ENCODE measurements around the gene SEPTIN12.

Gene SEPTIN12

DNA sequence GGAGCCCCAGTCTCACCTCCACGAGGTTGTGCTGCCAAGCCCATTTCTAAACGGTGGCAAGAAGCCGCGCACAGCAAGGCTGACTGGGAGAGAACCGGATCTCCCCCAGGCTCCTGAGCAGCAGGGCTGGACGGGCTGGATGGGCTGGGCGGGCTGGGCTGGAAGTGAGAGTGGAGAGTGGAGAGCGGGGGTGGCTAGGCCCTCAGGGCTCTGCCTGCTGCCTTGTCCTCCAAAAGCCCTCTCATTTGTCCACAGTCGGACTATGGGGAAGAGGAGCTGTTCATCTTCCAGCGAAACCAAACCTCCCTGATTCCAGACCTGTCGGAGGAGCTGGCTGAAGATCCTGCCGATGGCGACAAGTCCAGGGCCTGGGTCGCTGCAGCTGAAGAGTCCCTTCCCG is 50.6 kb downstream of the SEPTIN12 start:
- TF ChIP-seq, protein P1, sequence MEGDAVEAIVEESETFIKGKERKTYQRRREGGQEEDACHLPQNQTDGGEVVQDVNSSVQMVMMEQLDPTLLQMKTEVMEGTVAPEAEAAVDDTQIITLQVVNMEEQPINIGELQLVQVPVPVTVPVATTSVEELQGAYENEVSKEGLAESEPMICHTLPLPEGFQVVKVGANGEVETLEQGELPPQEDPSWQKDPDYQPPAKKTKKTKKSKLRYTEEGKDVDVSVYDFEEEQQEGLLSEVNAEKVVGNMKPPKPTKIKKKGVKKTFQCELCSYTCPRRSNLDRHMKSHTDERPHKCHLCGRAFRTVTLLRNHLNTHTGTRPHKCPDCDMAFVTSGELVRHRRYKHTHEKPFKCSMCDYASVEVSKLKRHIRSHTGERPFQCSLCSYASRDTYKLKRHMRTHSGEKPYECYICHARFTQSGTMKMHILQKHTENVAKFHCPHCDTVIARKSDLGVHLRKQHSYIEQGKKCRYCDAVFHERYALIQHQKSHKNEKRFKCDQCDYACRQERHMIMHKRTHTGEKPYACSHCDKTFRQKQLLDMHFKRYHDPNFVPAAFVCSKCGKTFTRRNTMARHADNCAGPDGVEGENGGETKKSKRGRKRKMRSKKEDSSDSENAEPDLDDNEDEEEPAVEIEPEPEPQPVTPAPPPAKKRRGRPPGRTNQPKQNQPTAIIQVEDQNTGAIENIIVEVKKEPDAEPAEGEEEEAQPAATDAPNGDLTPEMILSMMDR (IDR thresholded peaks at IDR 0.05; ENCODE audit: insufficient read depth, low read length, poor library complexity, severe bottlenecking) = no peak
- no peaks in the 10 kb centered on the region for H3K27me3 ChIP-seq (replicated peaks; ENCODE audit: control insufficient read depth, insufficient read depth, low read length)
- no peak overlapping the region for H3K4me3 ChIP-seq (replicated peaks; ENCODE audit: low read depth, low read length)
- no peak for DNase-seq (ENCODE audit: extremely low read depth, insufficient read length)
- no peaks in the 10 kb centered on the region for H3K36me3 ChIP-seq (ENCODE audit: control insufficient read depth, insufficient read depth, low read length)

DNA sequence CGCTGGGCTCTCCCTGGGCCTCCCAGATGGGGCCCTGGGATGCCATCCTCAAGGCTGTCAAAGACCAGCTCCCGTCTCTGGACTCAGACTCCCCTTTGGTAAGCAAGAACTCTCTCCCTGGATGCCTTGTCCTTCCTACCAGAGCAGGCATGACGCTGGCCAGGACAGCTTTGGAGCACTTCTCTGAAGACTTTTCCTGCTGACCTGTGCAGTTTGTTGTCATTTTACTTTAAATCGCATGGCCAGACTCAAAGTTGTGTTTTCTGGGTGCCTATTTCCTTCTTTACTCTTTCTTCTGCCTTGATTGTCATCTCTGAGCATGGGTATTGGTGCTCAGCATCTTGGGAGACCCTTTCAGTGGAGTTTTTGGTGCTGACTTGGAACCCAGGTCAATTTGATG is 51.6 kb downstream of the SEPTIN12 start:
- Histone ChIP-seq H3K4me3 (replicated peaks; ENCODE audit: low read depth, low read length) (no peak overlapping the region), H3K27me3 (replicated peaks; ENCODE audit: control insufficient read depth, insufficient read depth, low read length) (no peaks in the 10 kb centered on the region), H3K36me3 (ENCODE audit: control insufficient read depth, insufficient read depth, low read length) (no peaks in the 10 kb centered on the region)
- no peak for DNase-seq (ENCODE audit: extremely low read depth, insufficient read length)
- TF ChIP-seq, protein P1 (IDR thresholded peaks at IDR 0.05; ENCODE audit: insufficient read depth, low read length, poor library complexity, severe bottlenecking) = no peak

DNA sequence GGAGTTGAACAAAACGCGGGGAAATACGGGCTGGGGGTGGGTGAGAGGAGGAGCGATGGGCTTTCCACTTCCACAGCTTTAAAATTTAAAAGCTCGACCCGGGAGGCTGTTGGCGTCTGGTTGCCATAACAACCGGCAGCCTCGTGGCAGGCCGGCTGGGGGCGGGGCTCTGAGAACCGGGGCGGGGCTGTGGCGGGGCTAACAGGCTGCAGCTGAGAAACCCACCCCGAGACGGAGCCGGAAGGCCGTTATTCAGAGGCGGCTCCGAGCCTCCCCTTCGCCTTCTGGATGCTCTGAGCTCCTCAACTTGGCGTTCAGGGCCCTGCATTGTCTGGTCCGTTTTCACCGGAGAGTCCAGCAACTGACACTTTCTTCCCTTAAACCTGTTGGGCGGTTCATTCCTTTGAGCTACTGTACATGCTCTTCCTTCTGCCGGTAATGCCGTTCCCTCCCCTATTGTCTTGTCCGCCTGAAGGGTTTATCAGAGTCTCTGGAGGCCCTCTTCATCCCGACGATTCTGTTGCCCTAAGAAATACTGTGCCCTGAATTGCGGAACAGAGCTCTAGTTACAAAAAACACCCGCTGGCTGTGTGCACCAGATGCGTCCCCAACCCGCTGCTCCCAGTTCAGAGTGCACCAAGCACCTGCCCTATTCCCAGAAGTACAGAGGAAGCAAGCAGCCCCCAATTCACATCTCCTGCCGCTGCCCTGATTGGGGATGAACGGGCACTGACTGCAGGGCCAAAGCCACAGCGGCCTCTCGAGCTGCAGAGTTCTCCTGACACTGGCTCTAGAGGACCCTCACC is 53.2 kb downstream of the SEPTIN12 start:
- H3K4me3 ChIP-seq (replicated peaks; ENCODE audit: low read depth, low read length) = peak overlapping the region; percentile 95
- no peaks in the 10 kb centered on the region for H3K27me3 ChIP-seq (replicated peaks; ENCODE audit: control insufficient read depth, insufficient read depth, low read length)
- DNase-seq (ENCODE audit: extremely low read depth, insufficient read length) = peak; percentile 86
- H3K36me3 ChIP-seq (ENCODE audit: control insufficient read depth, insufficient read depth, low read length) = peaks cover under 1% of the 10 kb centered on the region
- TF ChIP-seq, protein P1 (IDR thresholded peaks at IDR 0.05; ENCODE audit: insufficient read depth, low read length, poor library complexity, severe bottlenecking) = no peak

DNA sequence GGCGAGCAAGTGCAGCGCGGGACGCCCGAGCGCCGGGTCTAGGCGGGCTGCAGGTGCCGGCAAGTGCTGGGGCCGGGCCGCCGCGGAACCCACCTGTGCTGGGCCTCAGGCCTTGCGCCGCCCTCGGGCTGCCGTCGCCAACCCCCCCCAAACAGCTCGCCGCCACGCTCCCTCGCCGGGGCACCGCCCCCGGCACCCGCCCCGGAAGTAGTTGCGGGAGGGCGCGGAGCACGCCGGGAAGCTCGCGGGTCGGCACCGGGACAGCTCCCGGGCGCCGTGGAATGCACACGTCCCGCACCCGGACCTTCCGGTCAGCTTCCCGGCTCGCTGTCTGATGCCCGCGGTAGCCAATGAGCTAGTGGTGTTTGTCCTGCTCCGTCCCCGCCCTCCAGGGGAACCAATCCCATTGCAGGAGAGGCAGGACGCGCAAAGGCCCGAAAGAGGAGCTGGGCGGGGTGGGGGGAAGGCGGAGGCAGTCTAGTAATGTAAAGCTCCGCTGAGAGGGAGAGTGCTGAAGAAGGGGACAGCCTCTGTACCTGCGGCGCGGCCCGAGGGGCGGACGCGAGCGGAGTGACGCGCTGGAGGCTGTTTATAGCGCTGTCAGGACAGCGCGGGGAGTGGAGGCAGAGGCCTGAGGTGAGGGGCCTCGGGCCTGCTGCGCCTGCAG is 53.9 kb downstream of the SEPTIN12 start, which contains the start of the genes ANKS3 and DNAAF8:
Gene ANKS3, minus strand, starts transcription at position 209 of the 667 bp plus-strand sequence. CDS start 4,122 bp downstream, outside the sequence.
Gene DNAAF8, plus strand, starts transcription at position 475 of the 667 bp plus-strand sequence. CDS start 1,978 bp downstream, outside the sequence.
- H3K4me3 ChIP-seq (replicated peaks; ENCODE audit: low read depth, low read length) = peak within 1 kb of the TSS; percentile 95
- H3K27me3 ChIP-seq (replicated peaks; ENCODE audit: control insufficient read depth, insufficient read depth, low read length) = no peaks in the 10 kb centered on the region
- TF ChIP-seq, protein P1 (IDR thresholded peaks at IDR 0.05; ENCODE audit: insufficient read depth, low read length, poor library complexity, severe bottlenecking) = no peak
- peak; percentile 93 for DNase-seq (ENCODE audit: extremely low read depth, insufficient read length)
- H3K36me3 ChIP-seq (ENCODE audit: control insufficient read depth, insufficient read depth, low read length) = peaks cover 3% of the 10 kb centered on the region

DNA sequence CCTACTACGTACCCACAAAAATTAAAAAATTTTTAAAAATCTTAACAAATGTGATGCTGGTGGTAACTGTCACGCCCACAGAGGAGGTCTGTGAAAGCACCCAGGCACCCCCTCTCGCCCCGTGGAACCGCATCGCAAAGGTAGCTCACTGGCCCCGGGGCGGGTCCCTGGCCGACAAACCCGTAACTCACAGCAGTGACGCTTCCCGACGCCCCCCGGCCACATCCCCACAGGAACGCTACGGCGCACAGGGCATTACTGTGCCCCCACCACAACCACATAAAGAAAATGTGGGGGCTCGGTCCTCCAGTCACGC is 54.4 kb downstream of the SEPTIN12 start:
- TF ChIP-seq, protein P1 (IDR thresholded peaks at IDR 0.05; ENCODE audit: insufficient read depth, low read length, poor library complexity, severe bottlenecking) = no peak
- H3K4me3 ChIP-seq (replicated peaks; ENCODE audit: low read depth, low read length) = peak overlapping the region; percentile 95
- no peaks in the 10 kb centered on the region for H3K27me3 ChIP-seq (replicated peaks; ENCODE audit: control insufficient read depth, insufficient read depth, low read length)
- no peak for DNase-seq (ENCODE audit: extremely low read depth, insufficient read length)
- H3K36me3 ChIP-seq (ENCODE audit: control insufficient read depth, insufficient read depth, low read length) = peaks cover 3% of the 10 kb centered on the region
